OCI-LY7 (cell line): Measurements from ENCODE around the gene URM1. TPM values are rescaled to one million over a fixed set of nuclear protein-coding genes. Genes with fewer than 3 reads are reported as not detected.

Source experiments
- BruUV-seq: library from RNA; stranded (reverse); fragments of 400-500 nt; replicated peaks from 2 replicates; lab custom pipeline; 2021; lab: Mats Ljungman, UMichigan
- CTCF ChIA-PET: fragments of 300-600 bp; sonication (Branson Sonifier 250); formaldehyde crosslinking; loops from one replicate; lab custom pipeline; 2022; ENCODE audit warnings: antibody characterized with exemption; ENCODE audit not compliant: unreplicated experiment; lab: Charles Lee
- POLR2A ChIA-PET: fragments of 300-600 bp; sonication (Branson Sonifier 250); formaldehyde crosslinking; loops from one replicate; lab custom pipeline; 2022; ENCODE audit warnings: antibody characterized with exemption; lab: Charles Lee
- DNase-seq: peaks from one replicate; pipeline ENCODE4 v3.0.0-alpha.2; 2015; ENCODE audit warnings: low spot score
- H2AFZ ChIP-seq: fragments of 200-600 bp; sonication (generic), shearing (Covaris generic); 2 replicates; pipeline ENCODE4 v1.6.1; 2014; ENCODE audit warnings: mild to moderate bottlenecking, antibody characterized with exemption, low read length, moderate library complexity
- H3K27ac ChIP-seq: fragments of 200-600 bp; sonication (generic); 2 replicates; pipeline ENCODE4 v1.5.1; 2014; ENCODE audit warnings: mixed run types, low read depth, mild to moderate bottlenecking, moderate library complexity, low read length, inconsistent platforms; ENCODE audit not compliant: poor library complexity, severe bottlenecking
- H3K36me3 ChIP-seq: fragments of 200-600 bp; sonication (generic); 2 replicates; pipeline ENCODE4 v1.6.1; 2014; ENCODE audit warnings: mild to moderate bottlenecking, antibody characterized with exemption, low read length, moderate library complexity, mixed read lengths; ENCODE audit not compliant: insufficient read depth
- H3K4me1 ChIP-seq: fragments of 200-600 bp; sonication (generic); 2 replicates; pipeline ENCODE4 v1.5.1; 2014; ENCODE audit warnings: mild to moderate bottlenecking, low read length; ENCODE audit not compliant: insufficient read depth, poor library complexity, severe bottlenecking
- H3K4me2 ChIP-seq: fragments of 200-600 bp; sonication (generic); 2 replicates; pipeline ENCODE4 v1.6.1; 2014; ENCODE audit warnings: mild to moderate bottlenecking, low read length
- H3K4me3 ChIP-seq: fragments of 200-600 bp; sonication (generic); 2 replicates; pipeline ENCODE4 v1.5.1; 2014; ENCODE audit warnings: mild to moderate bottlenecking, low read depth, low read length; ENCODE audit not compliant: poor library complexity, severe bottlenecking
- H3K79me2 ChIP-seq: fragments of 200-600 bp; sonication (generic); 2 replicates; pipeline ENCODE4 v1.6.1; 2016; ENCODE audit warnings: low read depth, mild to moderate bottlenecking, low read length, moderate library complexity, mixed read lengths; ENCODE audit not compliant: insufficient read depth
- H3K9me2 ChIP-seq: fragments of 200-600 bp; sonication (generic); 2 replicates; pipeline ENCODE4 v1.6.1; 2016; ENCODE audit warnings: mild to moderate bottlenecking, low read length, mixed read lengths; ENCODE audit not compliant: insufficient read depth
- H3K9me3 ChIP-seq: fragments of 200-600 bp; sonication (generic); 2 replicates; pipeline ENCODE4 v1.6.1; 2014; ENCODE audit warnings: mild to moderate bottlenecking, mixed run types, low read length, mixed read lengths
- H4K20me1 ChIP-seq: fragments of 200-600 bp; sonication (generic); 2 replicates; pipeline ENCODE4 v1.6.1; 2014; ENCODE audit warnings: mild to moderate bottlenecking, antibody characterized with exemption, low read length, moderate library complexity, mixed read lengths; ENCODE audit not compliant: insufficient read depth
- EZH2phosphoT487 ChIP-seq: fragments of 200-600 bp; sonication (generic); IDR thresholded peaks from 2 replicates; pipeline ENCODE4 v1.6.1; 2018; ENCODE audit warnings: low read depth, borderline replicate concordance, mild to moderate bottlenecking, mixed run types, antibody characterized with exemption, low read length, moderate library complexity, mixed read lengths
- intact Hi-C: fragments of 100-400 bp; cut with micrococcal nuclease; formaldehyde crosslinking; loops from one replicate; pipeline ENCODE4 v1.10.0; 2022; ENCODE audit not compliant: unreplicated experiment
- total RNA-seq, 2 experiments: library from RNA; depleted of rRNA in 1 of 2; stranded (reverse); fragments of >200 nt in 1 of 2; shearing (Covaris generic) in 1 of 2; gene quantifications; 2 replicates each; pipeline ENCODE4 v1.2.3, GENCODE V29; 2014 to 2022
- TF ChIP-seq, protein P1 (sequence below): fragments of 200-600 bp; sonication (generic); conservative IDR thresholded peaks from 2 replicates; pipeline ENCODE4 v1.5.1; 2014; ENCODE audit warnings: mild to moderate bottlenecking, antibody characterized with exemption, low read length, moderate library complexity, mixed read lengths

The URM1 gene
- total RNA-seq, 2 experiments from 2014 or later, result 58.5 to 60.8 TPM

DNA sequence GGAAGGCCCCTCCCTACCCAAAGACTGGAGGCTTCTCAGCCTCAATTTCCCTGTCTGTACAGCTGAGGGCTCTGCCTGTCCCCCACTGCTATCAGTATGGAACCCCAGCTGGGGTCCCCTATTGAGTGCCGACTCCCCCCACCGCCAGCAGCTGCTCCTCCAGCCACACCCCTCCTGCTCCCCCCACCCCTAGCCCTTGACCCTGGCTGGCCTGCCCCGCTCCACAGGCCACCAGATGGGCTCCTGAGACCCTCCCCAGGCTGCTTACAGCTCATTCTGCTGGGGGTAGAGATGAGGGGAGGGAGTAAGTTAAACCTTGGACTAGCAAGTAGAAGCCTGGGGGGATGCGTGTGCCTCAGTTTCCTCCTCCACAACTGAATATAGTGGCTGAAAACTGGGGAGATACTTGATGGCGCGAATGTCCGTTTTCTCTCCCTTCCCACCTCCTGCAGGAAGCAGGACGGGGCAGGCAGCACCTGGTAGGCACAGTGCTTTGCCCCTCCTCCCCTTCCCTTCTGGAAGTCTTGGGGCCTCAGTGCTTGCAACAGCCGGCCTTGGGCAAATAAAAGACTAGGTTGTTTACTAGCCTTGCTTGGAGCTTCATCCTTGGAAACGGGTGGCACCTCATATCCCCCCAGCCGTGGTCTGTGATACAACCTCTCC, 19.1 kb downstream of the URM1 start:
- no peak overlapping the region for H3K27ac ChIP-seq
- no peaks in the 10 kb centered on the region for H4K20me1 ChIP-seq
- no peak for DNase-seq
- H3K9me3 ChIP-seq, result no peaks in the 10 kb centered on the region
- CTCF ChIA-PET, result no interaction called here
- peaks cover 63% of the 10 kb centered on the region; the same call in 1 of the 2 replicates for H3K36me3 ChIP-seq
- H2AFZ ChIP-seq, result no peak overlapping the region
- H3K4me2 ChIP-seq, result no peak overlapping the region
- POLR2A ChIA-PET, result interaction anchor here (0.6 kb wide), 1 partner anchor 13 kb away, joined by 3 read pairs; no protein-coding TSS in a partner anchor
- H3K79me2 ChIP-seq, result no peaks in the 10 kb centered on the region
- TF ChIP-seq EZH2phosphoT487, result no peak
- TF ChIP-seq, protein P1, sequence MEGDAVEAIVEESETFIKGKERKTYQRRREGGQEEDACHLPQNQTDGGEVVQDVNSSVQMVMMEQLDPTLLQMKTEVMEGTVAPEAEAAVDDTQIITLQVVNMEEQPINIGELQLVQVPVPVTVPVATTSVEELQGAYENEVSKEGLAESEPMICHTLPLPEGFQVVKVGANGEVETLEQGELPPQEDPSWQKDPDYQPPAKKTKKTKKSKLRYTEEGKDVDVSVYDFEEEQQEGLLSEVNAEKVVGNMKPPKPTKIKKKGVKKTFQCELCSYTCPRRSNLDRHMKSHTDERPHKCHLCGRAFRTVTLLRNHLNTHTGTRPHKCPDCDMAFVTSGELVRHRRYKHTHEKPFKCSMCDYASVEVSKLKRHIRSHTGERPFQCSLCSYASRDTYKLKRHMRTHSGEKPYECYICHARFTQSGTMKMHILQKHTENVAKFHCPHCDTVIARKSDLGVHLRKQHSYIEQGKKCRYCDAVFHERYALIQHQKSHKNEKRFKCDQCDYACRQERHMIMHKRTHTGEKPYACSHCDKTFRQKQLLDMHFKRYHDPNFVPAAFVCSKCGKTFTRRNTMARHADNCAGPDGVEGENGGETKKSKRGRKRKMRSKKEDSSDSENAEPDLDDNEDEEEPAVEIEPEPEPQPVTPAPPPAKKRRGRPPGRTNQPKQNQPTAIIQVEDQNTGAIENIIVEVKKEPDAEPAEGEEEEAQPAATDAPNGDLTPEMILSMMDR, result no peak
- intact Hi-C loops, result no loop called here
- H3K4me3 ChIP-seq, result no peak overlapping the region
- no peaks in the 10 kb centered on the region for H3K4me1 ChIP-seq
- TSS peak; percentile 67 for BruUV-seq
- no peaks in the 10 kb centered on the region for H3K9me2 ChIP-seq

DNA sequence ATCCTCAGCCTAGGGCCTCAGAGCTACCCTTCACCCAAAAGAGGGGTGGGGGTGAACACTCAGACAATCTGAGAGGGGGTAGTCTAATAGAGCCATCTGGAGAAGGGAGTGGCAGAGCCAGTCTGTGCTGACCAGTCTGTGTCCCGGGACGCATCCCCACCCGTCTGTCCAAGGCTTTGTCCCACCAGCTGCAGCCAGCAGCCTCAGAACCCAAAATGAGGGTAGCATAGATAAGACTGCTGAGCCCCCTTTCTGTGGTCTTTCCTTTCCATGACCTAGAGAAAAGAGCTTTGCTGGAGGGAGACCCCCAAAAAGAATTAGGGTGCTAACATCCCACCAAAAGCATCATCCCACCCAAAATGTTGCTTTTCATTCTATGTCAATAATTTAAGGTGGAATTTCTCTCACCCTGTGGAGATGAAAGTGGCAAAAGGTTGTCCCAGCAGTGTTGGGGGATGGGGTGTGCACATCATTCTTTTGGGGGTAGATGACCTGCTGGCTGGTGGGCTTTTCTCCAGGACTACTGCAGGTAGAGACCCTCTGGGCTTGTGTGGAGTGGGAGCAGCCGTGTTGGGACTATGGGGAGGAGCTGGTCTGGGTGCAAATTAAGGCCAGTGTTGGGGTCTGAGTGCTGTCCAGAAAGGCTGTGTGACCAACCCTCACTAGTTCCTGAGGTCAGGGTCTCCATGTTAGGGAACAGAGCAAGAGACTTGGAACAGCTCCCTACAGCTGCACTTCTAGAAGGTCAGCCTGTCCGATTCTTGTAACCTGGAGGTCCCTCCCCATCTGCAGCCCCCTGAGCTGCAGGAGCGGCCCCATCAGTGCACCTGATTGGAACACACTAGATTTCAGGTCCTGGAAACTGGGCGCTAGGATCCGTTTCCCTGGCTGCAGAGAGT, 19.9 kb downstream of the URM1 start:
- no peak for DNase-seq
- H3K79me2 ChIP-seq, result no peaks in the 10 kb centered on the region
- intact Hi-C loops, result no loop called here
- H3K9me3 ChIP-seq, result no peaks in the 10 kb centered on the region
- H3K27ac ChIP-seq, result no peak overlapping the region
- BruUV-seq, result no TSS peak
- H3K9me2 ChIP-seq, result no peaks in the 10 kb centered on the region
- no peak overlapping the region for H2AFZ ChIP-seq
- ChIA-PET POLR2A (no interaction called here), CTCF (no interaction called here)
- H3K36me3 ChIP-seq, result peaks cover 58% of the 10 kb centered on the region; the same call in 1 of the 2 replicates
- no peak overlapping the region for H3K4me2 ChIP-seq
- H3K4me3 ChIP-seq, result no peak overlapping the region
- no peaks in the 10 kb centered on the region for H3K4me1 ChIP-seq
- TF ChIP-seq EZH2phosphoT487, result no peak
- TF ChIP-seq, protein P1, result no peak
- no peaks in the 10 kb centered on the region for H4K20me1 ChIP-seq

DNA sequence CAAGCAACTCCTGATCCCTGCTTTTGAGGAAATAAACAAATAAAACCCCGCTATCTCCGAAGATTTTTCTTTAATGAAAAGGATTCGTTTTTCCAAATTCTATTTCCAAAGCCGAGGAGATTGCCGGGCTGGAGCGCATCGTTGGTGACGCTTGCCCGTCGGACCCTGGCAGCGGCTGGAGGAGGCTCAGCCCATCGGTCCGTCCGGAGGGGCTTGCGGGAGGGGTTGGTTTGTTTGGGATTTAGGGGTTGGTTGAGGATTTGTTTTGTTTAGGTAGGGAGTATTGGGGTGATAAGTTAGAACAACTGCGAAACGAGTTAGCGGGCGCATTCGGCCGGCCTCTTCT, 20.8 kb downstream of the URM1 start:
- TF ChIP-seq, protein P1, result no peak
- no peak for TF ChIP-seq EZH2phosphoT487
- intact Hi-C loops, result no loop called here

More for the DNA sequence above, 20.8 kb downstream of the URM1 start:
- DNase-seq, result no peak
- no peak overlapping the region for H3K4me3 ChIP-seq
- H2AFZ ChIP-seq, result no peak overlapping the region
- H3K4me2 ChIP-seq, result no peak overlapping the region
- no peaks in the 10 kb centered on the region for H3K4me1 ChIP-seq
- H3K79me2 ChIP-seq, result no peaks in the 10 kb centered on the region
- H3K36me3 ChIP-seq, result peaks cover 49% of the 10 kb centered on the region; the same call in 1 of the 2 replicates
- ChIA-PET CTCF (no interaction called here), POLR2A (no interaction called here)
- no peaks in the 10 kb centered on the region for H3K9me3 ChIP-seq
- no peaks in the 10 kb centered on the region for H3K9me2 ChIP-seq
- BruUV-seq, result no TSS peak
- H3K27ac ChIP-seq, result no peak overlapping the region
- H4K20me1 ChIP-seq, result no peaks in the 10 kb centered on the region
